KMS-11 (cell line): ENCODE measurements around the gene NSD2.
"Not testable (repeated sequence)": the region's sequence is repeated elsewhere in the genome, so short reads cannot be mapped to it uniquely, and the experiment has no call there.

Experiments used
- H2AFZ ChIP-seq: fragments of 200-600 bp; sonication (generic); 2 replicates; pipeline ENCODE4 v1.6.1; 2016; ENCODE audit warnings: antibody characterized with exemption, mixed run types, low read depth
- H3K27ac ChIP-seq: fragments of 200-600 bp; sonication (generic); 2 replicates; pipeline ENCODE4 v1.6.1; 2016; ENCODE audit warnings: mild to moderate bottlenecking, mixed run types
- H3K27me3 ChIP-seq: fragments of 200-600 bp; sonication (generic); 2 replicates; pipeline ENCODE4 v1.6.1; 2017; ENCODE audit warnings: mild to moderate bottlenecking, low read depth, mixed run types, moderate library complexity; ENCODE audit not compliant: insufficient read depth
- H3K36me3 ChIP-seq: fragments of 200-600 bp; sonication (generic); 2 replicates; pipeline ENCODE4 v1.6.1; 2017; ENCODE audit warnings: mild to moderate bottlenecking, mixed run types; ENCODE audit not compliant: insufficient read depth
- H3K4me1 ChIP-seq: fragments of 200-600 bp; sonication (generic); 2 replicates; pipeline ENCODE4 v1.6.1; 2016; ENCODE audit warnings: mild to moderate bottlenecking, low read depth, mixed run types; ENCODE audit not compliant: poor library complexity, severe bottlenecking
- H3K4me2 ChIP-seq: fragments of 200-600 bp; sonication (generic); 2 replicates; pipeline ENCODE4 v1.7.0; 2016; ENCODE audit warnings: mild to moderate bottlenecking, mixed run types
- H3K4me3 ChIP-seq: fragments of 200-600 bp; sonication (generic); IDR thresholded peaks from 2 replicates; pipeline ENCODE4 v1.6.1; 2017; ENCODE audit warnings: low read depth, low read length, mixed read lengths; ENCODE audit not compliant: insufficient read depth
- H3K79me2 ChIP-seq: fragments of 200-600 bp; sonication (generic); 2 replicates; pipeline ENCODE4 v1.6.1; 2016; ENCODE audit warnings: low read depth, mixed run types; ENCODE audit not compliant: insufficient read depth
- H3K9ac ChIP-seq: fragments of 200-600 bp; sonication (generic); 2 replicates; pipeline ENCODE4 v1.6.1; 2016; ENCODE audit warnings: mild to moderate bottlenecking, mixed run types
- H4K20me1 ChIP-seq: fragments of 200-600 bp; sonication (generic); 2 replicates; pipeline ENCODE4 v1.6.1; 2016; ENCODE audit warnings: mild to moderate bottlenecking, mixed run types; ENCODE audit not compliant: insufficient read depth
- TF ChIP-seq, protein P1 (sequence below): fragments of 200-600 bp; sonication (generic); conservative IDR thresholded peaks from 2 replicates; pipeline ENCODE4 v1.6.1; 2017; ENCODE audit warnings: low read depth, mild to moderate bottlenecking, antibody characterized with exemption, low read length, moderate library complexity, mixed read lengths

Gene NSD2

GRCh38 chr4:1834047-1834775, 37.0 kb upstream of the NSD2 start:
- H3K9ac ChIP-seq: no peak overlapping the region
- no peaks in the 10 kb centered on the region for H3K27me3 ChIP-seq
- H3K27ac ChIP-seq: no peak overlapping the region
- H3K36me3 ChIP-seq: no peaks in the 10 kb centered on the region
- H3K4me2 ChIP-seq: no peak overlapping the region
- no peak overlapping the region for H3K4me3 ChIP-seq
- H4K20me1 ChIP-seq: no peaks in the 10 kb centered on the region
- H3K4me1 ChIP-seq: no peaks in the 10 kb centered on the region
- H3K79me2 ChIP-seq: no peaks in the 10 kb centered on the region
- no peak overlapping the region for H2AFZ ChIP-seq
- TF ChIP-seq, protein P1, sequence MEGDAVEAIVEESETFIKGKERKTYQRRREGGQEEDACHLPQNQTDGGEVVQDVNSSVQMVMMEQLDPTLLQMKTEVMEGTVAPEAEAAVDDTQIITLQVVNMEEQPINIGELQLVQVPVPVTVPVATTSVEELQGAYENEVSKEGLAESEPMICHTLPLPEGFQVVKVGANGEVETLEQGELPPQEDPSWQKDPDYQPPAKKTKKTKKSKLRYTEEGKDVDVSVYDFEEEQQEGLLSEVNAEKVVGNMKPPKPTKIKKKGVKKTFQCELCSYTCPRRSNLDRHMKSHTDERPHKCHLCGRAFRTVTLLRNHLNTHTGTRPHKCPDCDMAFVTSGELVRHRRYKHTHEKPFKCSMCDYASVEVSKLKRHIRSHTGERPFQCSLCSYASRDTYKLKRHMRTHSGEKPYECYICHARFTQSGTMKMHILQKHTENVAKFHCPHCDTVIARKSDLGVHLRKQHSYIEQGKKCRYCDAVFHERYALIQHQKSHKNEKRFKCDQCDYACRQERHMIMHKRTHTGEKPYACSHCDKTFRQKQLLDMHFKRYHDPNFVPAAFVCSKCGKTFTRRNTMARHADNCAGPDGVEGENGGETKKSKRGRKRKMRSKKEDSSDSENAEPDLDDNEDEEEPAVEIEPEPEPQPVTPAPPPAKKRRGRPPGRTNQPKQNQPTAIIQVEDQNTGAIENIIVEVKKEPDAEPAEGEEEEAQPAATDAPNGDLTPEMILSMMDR: no peak

- H3K27ac ChIP-seq, H3K4me3 ChIP-seq, H3K4me1 ChIP-seq, H3K36me3 ChIP-seq, H3K27me3 ChIP-seq, H3K4me2 ChIP-seq, H3K79me2 ChIP-seq, H3K9ac ChIP-seq, H2AFZ ChIP-seq, H4K20me1 ChIP-seq: not testable (repeated sequence)
These were observed 35.4 kb upstream of the NSD2 start for GRCh38 chr4:1835836-1836235.

GRCh38 chr4:1836650-1837049, 34.5 kb upstream of the NSD2 start:
- Histone ChIP-seq H3K4me3 (no peak overlapping the region), H3K27me3 (no peaks in the 10 kb centered on the region), H3K9ac (no peak overlapping the region), H3K36me3 (no peaks in the 10 kb centered on the region), H3K4me1 (no peaks in the 10 kb centered on the region), H4K20me1 (no peaks in the 10 kb centered on the region), H3K4me2 (no peak overlapping the region), H3K27ac (no peak overlapping the region), H3K79me2 (no peaks in the 10 kb centered on the region), H2AFZ (no peak overlapping the region)
- TF ChIP-seq, protein P1: no peak

- no peaks in the 10 kb centered on the region for H3K79me2 ChIP-seq
- H2AFZ ChIP-seq: no peak overlapping the region
- no peaks in the 10 kb centered on the region for H3K36me3 ChIP-seq
- no peaks in the 10 kb centered on the region for H4K20me1 ChIP-seq
- TF ChIP-seq, protein P1: no peak
- H3K4me2 ChIP-seq: no peak overlapping the region
- no peak overlapping the region for H3K4me3 ChIP-seq
- H3K9ac ChIP-seq: no peak overlapping the region
- H3K27ac ChIP-seq: no peak overlapping the region
- H3K27me3 ChIP-seq: no peaks in the 10 kb centered on the region
- no peaks in the 10 kb centered on the region for H3K4me1 ChIP-seq
These were observed 34.1 kb upstream of the NSD2 start for GRCh38 chr4:1837069-1837468.

DNA sequence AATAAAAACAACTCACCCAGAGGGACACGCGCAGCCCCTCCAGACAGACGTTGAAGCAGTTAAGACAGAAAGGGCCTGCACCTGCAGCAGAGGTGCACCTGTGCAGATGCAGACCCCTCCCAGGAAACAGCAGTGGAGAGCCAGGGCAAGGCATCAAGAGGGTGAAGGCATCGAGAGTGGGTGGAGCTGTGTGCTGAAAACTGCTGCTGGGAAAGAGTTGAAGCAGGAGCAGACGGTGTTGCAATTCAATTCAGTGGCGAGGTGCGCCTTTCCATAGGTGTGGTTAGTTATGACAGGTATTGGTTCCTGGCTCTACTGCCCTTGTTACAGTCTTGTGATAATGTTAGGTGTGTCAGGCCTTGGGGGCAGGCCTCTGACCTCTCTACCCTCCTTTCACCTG, 31.9 kb upstream of the NSD2 start:
- TF ChIP-seq, protein P1: no peak
- H3K27ac ChIP-seq: no peak overlapping the region
- no peaks in the 10 kb centered on the region for H3K79me2 ChIP-seq
- H3K4me1 ChIP-seq: no peaks in the 10 kb centered on the region
- H4K20me1 ChIP-seq: no peaks in the 10 kb centered on the region
- H3K4me2 ChIP-seq: no peak overlapping the region
- no peaks in the 10 kb centered on the region for H3K36me3 ChIP-seq
- H2AFZ ChIP-seq: no peak overlapping the region
- H3K4me3 ChIP-seq: no peak overlapping the region
- H3K9ac ChIP-seq: no peak overlapping the region
- no peaks in the 10 kb centered on the region for H3K27me3 ChIP-seq
